Measurements from ENCODE around the gene ERICH3. TPM values are rescaled to one million over a fixed set of nuclear protein-coding genes. Genes with fewer than 3 reads are reported as not detected.

ERICH3 gene
- total and polyA plus RNA-seq, 2 donors (not counting 1 experiment from before 2014, with no cell fraction given) = 0.17 TPM; not detected in 1

- DNase-seq (ENCODE audit: low read depth in 2 of 2) = no peak
- Histone ChIP-seq H3K9me3 (ENCODE audit: control insufficient read depth, insufficient read depth, low read depth, low read length) (no peaks in the 10 kb centered on the region), H3K27ac (ENCODE audit: insufficient read depth, low read length) (no peak overlapping the region), H4K20me1 (ENCODE audit: control insufficient read depth, extremely low read depth, insufficient read depth, low read length) (no peaks in the 10 kb centered on the region), H3K36me3 (ENCODE audit: control insufficient read depth, insufficient read depth, low read length) (no peaks in the 10 kb centered on the region), H3K9ac (ENCODE audit: insufficient read depth, low read length) (no peak overlapping the region), H3K79me2 (ENCODE audit: control insufficient read depth, insufficient read depth, low read length) (no peaks in the 10 kb centered on the region), H3K27me3 (ENCODE audit: control insufficient read depth, insufficient read depth, low read length) (no peaks in the 10 kb centered on the region), H3K4me2 (ENCODE audit: extremely low read depth, insufficient read depth, low read length) (no peak overlapping the region), H2AFZ (ENCODE audit: low read length) (no peak overlapping the region), H3K4me3 (replicated peaks in 1 of 4; ENCODE audit: control extremely low read depth in 1 of 4, insufficient read depth in 1 of 4, low read depth in 3 of 4, low read length in 4 of 4) (no peak overlapping the region), H3K4me1 (ENCODE audit: control insufficient read depth, extremely low read depth, insufficient read depth, low read length) (no peaks in the 10 kb centered on the region)
- TF ChIP-seq EZH2 (IDR thresholded peaks at IDR 0.05; ENCODE audit: low read length, missing control alignments) (no peak), CTCF (conservative IDR thresholded peaks at IDR 0.05 in 1 of 2, IDR thresholded peaks at IDR 0.05 in 1 of 2; ENCODE audit: low read depth in 1 of 2, low read length in 2 of 2) (no peak)
These were observed 54.6 kb downstream of the ERICH3 start for GRCh38 chr1:74618974-74619373.

- no peak overlapping the region for H3K9ac ChIP-seq (ENCODE audit: insufficient read depth, low read length)
- no peak overlapping the region for H2AFZ ChIP-seq (ENCODE audit: low read length)
- H3K27me3 ChIP-seq (ENCODE audit: control insufficient read depth, insufficient read depth, low read length) = no peaks in the 10 kb centered on the region
- H3K4me3 ChIP-seq (replicated peaks in 1 of 4; ENCODE audit: control extremely low read depth in 1 of 4, insufficient read depth in 1 of 4, low read depth in 3 of 4, low read length in 4 of 4) = no peak overlapping the region
- H3K9me3 ChIP-seq (ENCODE audit: control insufficient read depth, insufficient read depth, low read depth, low read length) = no peaks in the 10 kb centered on the region
- TF ChIP-seq EZH2 (IDR thresholded peaks at IDR 0.05; ENCODE audit: low read length, missing control alignments) = no peak
- no peak for TF ChIP-seq CTCF (conservative IDR thresholded peaks at IDR 0.05 in 1 of 2, IDR thresholded peaks at IDR 0.05 in 1 of 2; ENCODE audit: low read depth in 1 of 2, low read length in 2 of 2)
- H4K20me1 ChIP-seq (ENCODE audit: control insufficient read depth, extremely low read depth, insufficient read depth, low read length) = no peaks in the 10 kb centered on the region
- H3K79me2 ChIP-seq (ENCODE audit: control insufficient read depth, insufficient read depth, low read length) = no peaks in the 10 kb centered on the region
- DNase-seq (ENCODE audit: low read depth in 2 of 2) = no peak
- H3K4me2 ChIP-seq (ENCODE audit: extremely low read depth, insufficient read depth, low read length) = no peak overlapping the region
- no peaks in the 10 kb centered on the region for H3K36me3 ChIP-seq (ENCODE audit: control insufficient read depth, insufficient read depth, low read length)
- H3K4me1 ChIP-seq (ENCODE audit: control insufficient read depth, extremely low read depth, insufficient read depth, low read length) = no peaks in the 10 kb centered on the region
- H3K27ac ChIP-seq (ENCODE audit: insufficient read depth, low read length) = no peak overlapping the region
These were observed 59.7 kb downstream of the ERICH3 start for GRCh38 chr1:74613894-74614293.

GRCh38 chr1:74611887-74612286, 61.7 kb downstream of the ERICH3 start:
- Histone ChIP-seq H3K4me1 (ENCODE audit: control insufficient read depth, extremely low read depth, insufficient read depth, low read length) (no peaks in the 10 kb centered on the region), H3K79me2 (ENCODE audit: control insufficient read depth, insufficient read depth, low read length) (no peaks in the 10 kb centered on the region), H4K20me1 (ENCODE audit: control insufficient read depth, extremely low read depth, insufficient read depth, low read length) (no peaks in the 10 kb centered on the region), H3K9ac (ENCODE audit: insufficient read depth, low read length) (no peak overlapping the region), H3K4me3 (replicated peaks in 1 of 4; ENCODE audit: control extremely low read depth in 1 of 4, insufficient read depth in 1 of 4, low read depth in 3 of 4, low read length in 4 of 4) (no peak overlapping the region), H3K27ac (ENCODE audit: insufficient read depth, low read length) (no peak overlapping the region), H3K9me3 (ENCODE audit: control insufficient read depth, insufficient read depth, low read depth, low read length) (no peaks in the 10 kb centered on the region), H2AFZ (ENCODE audit: low read length) (no peak overlapping the region), H3K4me2 (ENCODE audit: extremely low read depth, insufficient read depth, low read length) (no peak overlapping the region), H3K27me3 (ENCODE audit: control insufficient read depth, insufficient read depth, low read length) (no peaks in the 10 kb centered on the region), H3K36me3 (ENCODE audit: control insufficient read depth, insufficient read depth, low read length) (no peaks in the 10 kb centered on the region)
- TF ChIP-seq CTCF (conservative IDR thresholded peaks at IDR 0.05 in 1 of 2, IDR thresholded peaks at IDR 0.05 in 1 of 2; ENCODE audit: low read depth in 1 of 2, low read length in 2 of 2) (no peak), EZH2 (IDR thresholded peaks at IDR 0.05; ENCODE audit: low read length, missing control alignments) (no peak)
- no peak for DNase-seq (ENCODE audit: low read depth in 2 of 2)
